Brain microvascular endothelial cell (primary cell): ENCODE data around the gene TYW1B.
A peak's percentile ranks its signal among the peaks of the same experiment; 100 is the strongest.
"Not testable (repeated sequence)": the region's sequence is repeated elsewhere in the genome, so short reads cannot be mapped to it uniquely, and the experiment has no call there.

ENCODE experiments used
- DNase-seq: peaks from one replicate; pipeline ENCODE4 v3.0.0-alpha.2; 2020
- H3K27ac ChIP-seq: fragments of 250-450 bp; sonication (Bioruptor Pico); 2 replicates; pipeline ENCODE4 v1.5.1; 2020; ENCODE audit warnings: mild to moderate bottlenecking, moderate library complexity
- H3K27me3 ChIP-seq: fragments of 250-450 bp; sonication (Bioruptor Pico); replicated peaks from 2 replicates; pipeline ENCODE4 v1.5.1; 2020; ENCODE audit warnings: mild to moderate bottlenecking
- H3K36me3 ChIP-seq: fragments of 250-450 bp; sonication (Bioruptor Pico); replicated peaks from 2 replicates; pipeline ENCODE4 v1.5.1; 2020; ENCODE audit warnings: mild to moderate bottlenecking
- H3K4me3 ChIP-seq: 2 replicates; pipeline ENCODE4 v1.5.1; 2011; ENCODE audit warnings: low read depth, mild to moderate bottlenecking, control low read depth, low read length, moderate library complexity
- in situ Hi-C: cut with HindIII; loops from 2 replicates; pipeline ENCODE4 v1.10.0; 2017; ENCODE audit warnings: low sequenced_read_pairs, low pct_ligation_motif_present
- TF ChIP-seq, protein P1 (sequence below): IDR thresholded peaks from 2 replicates; pipeline ENCODE4 v1.5.1; 2011; ENCODE audit warnings: low read depth, mild to moderate bottlenecking, moderate library complexity, low read length, control low read depth, inconsistent platforms; ENCODE audit errors: missing control alignments

The TYW1B gene

GRCh38 chr7:72753781-72754180 is 74.2 kb downstream of the TYW1B start:
- no peak overlapping the region for H3K27ac ChIP-seq
- in situ Hi-C loops: no loop called here

DNA sequence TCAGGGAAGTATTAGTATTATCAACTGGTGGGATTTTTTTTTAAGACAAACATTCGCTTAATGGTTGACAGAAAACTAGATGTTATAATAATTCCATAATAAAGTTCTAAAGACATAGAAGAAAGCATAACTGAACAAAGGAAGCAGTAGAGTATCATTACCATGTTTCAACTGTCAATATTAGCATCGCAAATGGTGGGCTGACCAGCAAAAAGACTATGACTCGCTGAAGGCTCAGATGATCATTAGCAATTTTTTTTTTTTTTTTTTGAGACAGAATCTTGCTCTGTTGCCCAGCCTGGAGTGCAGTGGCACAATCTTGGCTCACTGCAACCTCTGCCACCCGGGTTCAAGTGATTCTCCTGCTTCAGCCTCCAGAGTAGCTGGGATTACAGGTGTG is 74.8 kb downstream of the TYW1B start:
- DNase-seq, in situ Hi-C loops: not testable (repeated sequence)

More at GRCh38 chr7:72753781-72754180, 74.2 kb downstream of the TYW1B start:
- Histone ChIP-seq H3K27me3 (no peaks in the 10 kb centered on the region), H3K36me3 (no peaks in the 10 kb centered on the region), H3K4me3 (no peak overlapping the region)
- DNase-seq: no peak
- TF ChIP-seq, protein P1, sequence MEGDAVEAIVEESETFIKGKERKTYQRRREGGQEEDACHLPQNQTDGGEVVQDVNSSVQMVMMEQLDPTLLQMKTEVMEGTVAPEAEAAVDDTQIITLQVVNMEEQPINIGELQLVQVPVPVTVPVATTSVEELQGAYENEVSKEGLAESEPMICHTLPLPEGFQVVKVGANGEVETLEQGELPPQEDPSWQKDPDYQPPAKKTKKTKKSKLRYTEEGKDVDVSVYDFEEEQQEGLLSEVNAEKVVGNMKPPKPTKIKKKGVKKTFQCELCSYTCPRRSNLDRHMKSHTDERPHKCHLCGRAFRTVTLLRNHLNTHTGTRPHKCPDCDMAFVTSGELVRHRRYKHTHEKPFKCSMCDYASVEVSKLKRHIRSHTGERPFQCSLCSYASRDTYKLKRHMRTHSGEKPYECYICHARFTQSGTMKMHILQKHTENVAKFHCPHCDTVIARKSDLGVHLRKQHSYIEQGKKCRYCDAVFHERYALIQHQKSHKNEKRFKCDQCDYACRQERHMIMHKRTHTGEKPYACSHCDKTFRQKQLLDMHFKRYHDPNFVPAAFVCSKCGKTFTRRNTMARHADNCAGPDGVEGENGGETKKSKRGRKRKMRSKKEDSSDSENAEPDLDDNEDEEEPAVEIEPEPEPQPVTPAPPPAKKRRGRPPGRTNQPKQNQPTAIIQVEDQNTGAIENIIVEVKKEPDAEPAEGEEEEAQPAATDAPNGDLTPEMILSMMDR: no peak

DNA sequence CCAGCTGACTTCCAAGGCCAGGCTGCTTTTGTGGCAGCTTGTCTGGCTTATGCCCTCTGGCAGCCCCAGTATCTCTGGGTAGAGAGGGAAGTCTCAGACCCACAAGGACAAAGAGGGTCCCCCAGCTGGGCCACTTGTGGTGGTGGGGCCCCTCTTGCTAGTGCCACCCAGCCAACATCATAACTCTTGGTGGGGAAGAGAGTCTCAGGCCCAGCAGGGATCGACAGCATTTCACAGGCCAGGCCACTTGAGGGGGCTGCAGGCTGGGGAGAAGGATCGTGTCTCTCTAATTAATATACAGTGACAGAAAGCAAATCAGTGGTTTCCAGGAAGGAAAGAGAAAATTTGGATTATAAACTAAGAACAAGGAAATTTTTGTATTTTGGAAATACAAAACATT is 76.0 kb downstream of the TYW1B start:
- DNase-seq: no peak
- no peaks in the 10 kb centered on the region for H3K27me3 ChIP-seq
- in situ Hi-C loops: no loop called here
- H3K4me3 ChIP-seq: no peak overlapping the region
- H3K27ac ChIP-seq: no peak overlapping the region
- TF ChIP-seq, protein P1: peak; percentile 49
- no peaks in the 10 kb centered on the region for H3K36me3 ChIP-seq

More for the DNA sequence above, 74.8 kb downstream of the TYW1B start:
- H3K27ac ChIP-seq, H3K4me3 ChIP-seq, H3K27me3 ChIP-seq, H3K36me3 ChIP-seq: not testable (repeated sequence)

DNA sequence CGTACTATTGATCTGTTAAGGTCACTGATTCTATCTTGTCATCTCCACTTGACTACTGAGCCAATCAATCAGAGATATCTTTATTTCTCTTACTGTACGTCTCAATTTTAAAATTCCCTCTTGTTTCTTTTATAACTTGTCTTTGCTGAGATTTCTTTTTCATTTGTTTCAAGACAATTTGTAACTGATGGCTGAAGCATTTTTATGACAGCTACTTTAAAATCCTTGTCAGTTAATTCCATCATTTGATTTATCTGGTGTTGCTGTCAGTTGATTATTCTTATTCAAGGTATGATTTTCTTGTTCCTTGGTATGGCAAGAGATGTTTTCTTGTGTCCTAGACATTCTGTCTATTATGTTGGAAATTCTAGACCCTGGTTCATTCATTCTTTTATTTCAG is 76.6 kb downstream of the TYW1B start:
- H3K27me3 ChIP-seq: no peaks in the 10 kb centered on the region
- in situ Hi-C loops: no loop called here
- TF ChIP-seq, protein P1: no peak
- H3K27ac ChIP-seq: no peak overlapping the region
- H3K36me3 ChIP-seq: no peaks in the 10 kb centered on the region
- no peak for DNase-seq
- H3K4me3 ChIP-seq: no peak overlapping the region

- DNase-seq, H3K36me3 ChIP-seq, in situ Hi-C loops, H3K27me3 ChIP-seq, H3K27ac ChIP-seq, H3K4me3 ChIP-seq: not testable (repeated sequence)
Observed at GRCh38 chr7:72748649-72749048, 79.4 kb downstream of the TYW1B start.

GRCh38 chr7:72744244-72744926 is 83.6 kb downstream of the TYW1B start:
- DNase-seq: peak; percentile 8
- H3K4me3 ChIP-seq, H3K36me3 ChIP-seq, H3K27ac ChIP-seq, H3K27me3 ChIP-seq, in situ Hi-C loops: not testable (repeated sequence)

GRCh38 chr7:72743801-72744200 is 84.2 kb downstream of the TYW1B start:
- H3K36me3 ChIP-seq, H3K27me3 ChIP-seq, H3K4me3 ChIP-seq, H3K27ac ChIP-seq, in situ Hi-C loops, DNase-seq: not testable (repeated sequence)

- H3K36me3 ChIP-seq, H3K27me3 ChIP-seq, H3K27ac ChIP-seq, DNase-seq, H3K4me3 ChIP-seq, in situ Hi-C loops: not testable (repeated sequence)
Observed at GRCh38 chr7:72739716-72740115, 88.3 kb downstream of the TYW1B start.

DNA sequence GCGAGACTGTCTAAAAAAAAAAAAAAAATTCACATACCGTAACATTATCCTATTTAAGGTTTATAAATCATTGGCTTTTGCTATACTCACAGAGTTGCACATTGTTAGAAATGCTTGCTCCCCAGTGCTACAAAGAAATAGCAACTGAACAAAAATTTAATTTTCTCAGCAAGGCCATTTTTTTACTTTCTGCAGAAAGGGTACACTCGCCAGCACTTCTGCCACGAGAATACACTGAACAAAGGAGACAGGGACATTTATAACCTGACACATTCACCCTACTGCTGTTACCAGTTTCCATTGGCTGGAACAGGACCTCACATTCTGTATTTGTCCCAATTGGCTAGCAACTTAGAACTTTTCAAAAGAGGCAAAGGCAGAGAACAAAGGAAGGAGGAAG is 92.1 kb downstream of the TYW1B start:
- DNase-seq, H3K4me3 ChIP-seq, in situ Hi-C loops, H3K27ac ChIP-seq, H3K27me3 ChIP-seq, H3K36me3 ChIP-seq: not testable (repeated sequence)

DNA sequence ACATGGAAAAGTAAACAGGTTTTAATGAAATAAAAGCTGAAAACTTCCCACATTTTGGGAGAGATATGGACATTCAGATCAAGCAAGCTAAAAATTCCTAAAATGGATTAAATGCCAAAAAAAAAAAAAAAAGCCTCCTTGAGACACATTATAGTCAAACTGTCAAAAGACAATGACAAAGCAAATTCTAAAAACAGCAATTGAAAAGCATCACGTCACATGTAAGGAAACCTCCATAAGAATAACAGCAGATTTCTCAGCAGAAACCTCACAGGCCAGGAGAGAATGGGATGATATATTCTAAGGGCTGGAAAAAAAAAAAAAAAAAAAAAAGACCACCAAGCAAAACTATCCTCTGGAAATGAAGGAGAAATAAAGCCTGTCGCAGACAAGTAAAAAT is 97.2 kb downstream of the TYW1B start:
- in situ Hi-C loops, H3K4me3 ChIP-seq, H3K27ac ChIP-seq, DNase-seq, H3K36me3 ChIP-seq, H3K27me3 ChIP-seq: not testable (repeated sequence)

DNA sequence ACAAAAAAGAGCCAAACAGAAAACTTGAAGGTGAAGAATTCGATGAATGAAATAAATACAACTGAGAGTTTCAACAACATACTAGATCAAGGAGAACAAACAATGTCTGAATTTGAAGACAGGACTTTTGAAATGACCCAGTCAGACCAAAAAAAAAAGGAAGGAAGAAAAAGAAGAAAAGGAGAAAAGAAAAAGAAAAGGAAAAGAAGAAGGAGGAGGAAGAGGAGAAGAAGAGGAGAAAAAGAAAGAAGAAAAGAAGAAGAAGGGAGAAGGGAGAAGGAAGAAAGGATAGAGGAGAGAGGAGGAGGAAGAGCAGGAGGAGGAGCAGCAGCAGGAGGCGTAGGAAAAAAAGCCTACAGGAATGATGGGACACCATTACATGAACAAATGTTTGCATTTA is 97.6 kb downstream of the TYW1B start:
- DNase-seq, H3K27ac ChIP-seq, in situ Hi-C loops, H3K4me3 ChIP-seq, H3K36me3 ChIP-seq, H3K27me3 ChIP-seq: not testable (repeated sequence)

- DNase-seq, H3K27ac ChIP-seq, H3K27me3 ChIP-seq, H3K36me3 ChIP-seq, in situ Hi-C loops, H3K4me3 ChIP-seq: not testable (repeated sequence)
Observed at GRCh38 chr7:72729130-72729529, 98.9 kb downstream of the TYW1B start.
